ENCODE results near the gene ATG7.

The ATG7 gene

DNA sequence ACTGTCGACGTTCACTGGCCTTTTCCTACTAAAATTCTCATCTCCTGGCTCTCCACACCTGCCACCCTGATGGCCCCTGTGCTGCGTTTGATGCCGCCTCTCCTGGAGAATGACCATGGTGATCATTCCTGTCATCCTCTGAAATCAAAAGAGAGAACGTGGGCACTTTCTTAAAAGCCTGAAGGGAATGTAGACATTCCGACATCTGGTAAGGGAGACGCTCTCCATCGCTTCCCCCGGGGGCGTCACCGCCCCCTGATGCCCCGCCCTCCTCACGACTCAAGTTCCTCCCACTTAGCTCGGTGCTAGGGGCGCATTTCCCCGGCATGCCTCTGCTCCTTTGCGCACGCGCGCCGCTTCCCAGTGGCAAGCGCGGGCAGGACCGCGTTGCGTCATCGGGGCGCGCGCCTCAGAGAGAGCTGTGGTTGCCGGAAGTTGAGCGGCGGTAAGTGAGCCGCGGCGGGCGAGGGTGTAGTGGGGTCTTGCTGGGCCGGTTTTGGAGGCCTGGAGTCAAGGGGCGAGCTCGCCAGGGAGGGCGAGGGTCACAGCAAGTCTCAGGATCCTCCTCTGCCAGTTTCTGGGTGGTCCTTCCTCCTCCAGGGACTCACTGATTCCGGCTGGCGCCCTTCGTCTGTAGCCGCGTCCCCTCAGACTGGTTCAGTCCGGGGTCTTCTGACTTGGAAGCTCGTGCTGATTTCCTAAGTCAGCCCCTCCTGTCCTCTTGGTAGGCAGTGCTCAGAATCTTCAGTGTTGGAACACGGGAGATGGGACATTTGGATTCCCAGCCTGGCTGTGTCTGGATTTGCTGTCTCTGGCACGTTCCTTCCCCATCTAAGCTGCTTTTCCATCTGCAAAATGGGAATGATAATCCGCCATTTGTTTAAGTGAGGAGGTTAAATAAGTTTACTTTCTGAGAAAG lies at the start of gene ATG7 (continued):
- no peak for TF ChIP-seq ZNF792 (tag by site-specific recombination; IDR thresholded peaks at IDR 0.05)
- TF ChIP-seq, protein P1, sequence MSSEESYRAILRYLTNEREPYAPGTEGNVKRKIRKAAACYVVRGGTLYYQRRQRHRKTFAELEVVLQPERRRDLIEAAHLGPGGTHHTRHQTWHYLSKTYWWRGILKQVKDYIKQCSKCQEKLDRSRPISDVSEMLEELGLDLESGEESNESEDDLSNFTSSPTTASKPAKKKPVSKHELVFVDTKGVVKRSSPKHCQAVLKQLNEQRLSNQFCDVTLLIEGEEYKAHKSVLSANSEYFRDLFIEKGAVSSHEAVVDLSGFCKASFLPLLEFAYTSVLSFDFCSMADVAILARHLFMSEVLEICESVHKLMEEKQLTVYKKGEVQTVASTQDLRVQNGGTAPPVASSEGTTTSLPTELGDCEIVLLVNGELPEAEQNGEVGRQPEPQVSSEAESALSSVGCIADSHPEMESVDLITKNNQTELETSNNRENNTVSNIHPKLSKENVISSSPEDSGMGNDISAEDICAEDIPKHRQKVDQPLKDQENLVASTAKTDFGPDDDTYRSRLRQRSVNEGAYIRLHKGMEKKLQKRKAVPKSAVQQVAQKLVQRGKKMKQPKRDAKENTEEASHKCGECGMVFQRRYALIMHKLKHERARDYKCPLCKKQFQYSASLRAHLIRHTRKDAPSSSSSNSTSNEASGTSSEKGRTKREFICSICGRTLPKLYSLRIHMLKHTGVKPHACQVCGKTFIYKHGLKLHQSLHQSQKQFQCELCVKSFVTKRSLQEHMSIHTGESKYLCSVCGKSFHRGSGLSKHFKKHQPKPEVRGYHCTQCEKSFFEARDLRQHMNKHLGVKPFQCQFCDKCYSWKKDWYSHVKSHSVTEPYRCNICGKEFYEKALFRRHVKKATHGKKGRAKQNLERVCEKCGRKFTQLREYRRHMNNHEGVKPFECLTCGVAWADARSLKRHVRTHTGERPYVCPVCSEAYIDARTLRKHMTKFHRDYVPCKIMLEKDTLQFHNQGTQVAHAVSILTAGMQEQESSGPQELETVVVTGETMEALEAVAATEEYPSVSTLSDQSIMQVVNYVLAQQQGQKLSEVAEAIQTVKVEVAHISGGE (tag by site-specific recombination; conservative IDR thresholded peaks at IDR 0.05; ENCODE audit: low read depth), result peak; percentile 77
- TF ChIP-seq ZNF600 (tag by site-specific recombination; IDR thresholded peaks at IDR 0.05), result 0 out of 2 replicates have a peak, but pooled peaks have one; percentile 16
- peak; percentile 92 for TF ChIP-seq KLF9 (tag by site-specific recombination; IDR thresholded peaks at IDR 0.05; ENCODE audit: low read depth)
- no peak for TF ChIP-seq ZNF37A (tag by site-specific recombination; IDR thresholded peaks at IDR 0.05)
- 0 out of 2 replicates have a peak, but pooled peaks have one; percentile 7 for TF ChIP-seq SCRT2 (tag by site-specific recombination; IDR thresholded peaks at IDR 0.05)
- no peak for TF ChIP-seq ZNF423 (tag by site-specific recombination; IDR thresholded peaks at IDR 0.05)
- TF ChIP-seq, protein P2, sequence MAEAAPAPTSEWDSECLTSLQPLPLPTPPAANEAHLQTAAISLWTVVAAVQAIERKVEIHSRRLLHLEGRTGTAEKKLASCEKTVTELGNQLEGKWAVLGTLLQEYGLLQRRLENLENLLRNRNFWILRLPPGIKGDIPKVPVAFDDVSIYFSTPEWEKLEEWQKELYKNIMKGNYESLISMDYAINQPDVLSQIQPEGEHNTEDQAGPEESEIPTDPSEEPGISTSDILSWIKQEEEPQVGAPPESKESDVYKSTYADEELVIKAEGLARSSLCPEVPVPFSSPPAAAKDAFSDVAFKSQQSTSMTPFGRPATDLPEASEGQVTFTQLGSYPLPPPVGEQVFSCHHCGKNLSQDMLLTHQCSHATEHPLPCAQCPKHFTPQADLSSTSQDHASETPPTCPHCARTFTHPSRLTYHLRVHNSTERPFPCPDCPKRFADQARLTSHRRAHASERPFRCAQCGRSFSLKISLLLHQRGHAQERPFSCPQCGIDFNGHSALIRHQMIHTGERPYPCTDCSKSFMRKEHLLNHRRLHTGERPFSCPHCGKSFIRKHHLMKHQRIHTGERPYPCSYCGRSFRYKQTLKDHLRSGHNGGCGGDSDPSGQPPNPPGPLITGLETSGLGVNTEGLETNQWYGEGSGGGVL (tag by site-specific recombination; IDR thresholded peaks at IDR 0.05), result no peak
- TF ChIP-seq ZBTB7A (tag by site-specific recombination; IDR thresholded peaks at IDR 0.05; ENCODE audit: low read depth), result 0 out of 2 replicates have a peak, but pooled peaks have one; percentile 59
- TF ChIP-seq ZNF610 (tag by site-specific recombination; IDR thresholded peaks at IDR 0.05; ENCODE audit: borderline replicate concordance), result peak; percentile 94; the same call in 1 of the 2 replicates
- no peak for TF ChIP-seq ZNF510 (tag by site-specific recombination; IDR thresholded peaks at IDR 0.05; ENCODE audit: insufficient replicate concordance)
- peak; percentile 87 for TF ChIP-seq SP3 (tag by site-specific recombination; IDR thresholded peaks at IDR 0.05)
- peak; percentile 76 for TF ChIP-seq SP7 (tag by site-specific recombination; IDR thresholded peaks at IDR 0.05)
- TF ChIP-seq, protein P3, sequence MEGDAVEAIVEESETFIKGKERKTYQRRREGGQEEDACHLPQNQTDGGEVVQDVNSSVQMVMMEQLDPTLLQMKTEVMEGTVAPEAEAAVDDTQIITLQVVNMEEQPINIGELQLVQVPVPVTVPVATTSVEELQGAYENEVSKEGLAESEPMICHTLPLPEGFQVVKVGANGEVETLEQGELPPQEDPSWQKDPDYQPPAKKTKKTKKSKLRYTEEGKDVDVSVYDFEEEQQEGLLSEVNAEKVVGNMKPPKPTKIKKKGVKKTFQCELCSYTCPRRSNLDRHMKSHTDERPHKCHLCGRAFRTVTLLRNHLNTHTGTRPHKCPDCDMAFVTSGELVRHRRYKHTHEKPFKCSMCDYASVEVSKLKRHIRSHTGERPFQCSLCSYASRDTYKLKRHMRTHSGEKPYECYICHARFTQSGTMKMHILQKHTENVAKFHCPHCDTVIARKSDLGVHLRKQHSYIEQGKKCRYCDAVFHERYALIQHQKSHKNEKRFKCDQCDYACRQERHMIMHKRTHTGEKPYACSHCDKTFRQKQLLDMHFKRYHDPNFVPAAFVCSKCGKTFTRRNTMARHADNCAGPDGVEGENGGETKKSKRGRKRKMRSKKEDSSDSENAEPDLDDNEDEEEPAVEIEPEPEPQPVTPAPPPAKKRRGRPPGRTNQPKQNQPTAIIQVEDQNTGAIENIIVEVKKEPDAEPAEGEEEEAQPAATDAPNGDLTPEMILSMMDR (tag by site-specific recombination; IDR thresholded peaks at IDR 0.05), result peak; percentile 42; the same call in 1 of the 2 replicates
- TF ChIP-seq MZF1 (tag by site-specific recombination; IDR thresholded peaks at IDR 0.05; ENCODE audit: borderline replicate concordance), result 0 out of 2 replicates have a peak, but pooled peaks have one; percentile 20
- no peak for TF ChIP-seq ZNF558 (tag by site-specific recombination; IDR thresholded peaks at IDR 0.05)
- peak; percentile 91 for TF ChIP-seq ZBTB21 (tag by site-specific recombination; IDR thresholded peaks at IDR 0.05)
- TF ChIP-seq ZFHX2 (tag by site-specific recombination; conservative IDR thresholded peaks at IDR 0.05), result peak; percentile 82
- TF ChIP-seq ZNF174 (tag by site-specific recombination; IDR thresholded peaks at IDR 0.05), result no peak

DNA sequence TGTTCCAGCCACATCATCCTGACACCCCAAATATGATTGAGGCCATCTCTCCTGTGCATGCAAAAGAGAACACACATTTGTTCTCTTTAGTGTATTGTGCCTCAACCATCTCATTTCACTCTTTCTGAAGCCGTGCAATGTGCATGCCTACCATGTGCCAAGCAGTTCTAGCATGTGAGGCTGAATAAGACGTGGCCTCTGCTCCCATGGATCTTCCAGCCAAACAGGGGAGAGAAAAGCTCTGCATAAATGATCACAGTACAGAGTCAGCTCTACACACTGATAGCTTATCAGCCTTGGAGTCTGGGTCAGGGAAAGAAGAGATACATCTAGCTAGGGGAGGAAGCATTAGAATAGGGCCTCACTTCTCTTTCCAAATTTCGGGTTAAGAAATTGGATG lies 48.2 kb upstream of the ATG7 start:
- Histone ChIP-seq H3K9me3 (ENCODE audit: control insufficient read depth, insufficient read depth, low read depth, low read length) (no peaks in the 10 kb centered on the region), H3K36me3 (ENCODE audit: control insufficient read depth in 2 of 2, insufficient read depth in 1 of 2, low read length in 2 of 2) (no peaks in the 10 kb centered on the region), H3K4me1 (ENCODE audit: control insufficient read depth, insufficient read depth, low read length) (no peaks in the 10 kb centered on the region), H3K4me3 (ENCODE audit: low read depth, low read length) (no peak overlapping the region), H3K27ac (ENCODE audit: extremely low read depth, low read depth, low read length) (no peak overlapping the region)
- TF ChIP-seq, protein P4, sequence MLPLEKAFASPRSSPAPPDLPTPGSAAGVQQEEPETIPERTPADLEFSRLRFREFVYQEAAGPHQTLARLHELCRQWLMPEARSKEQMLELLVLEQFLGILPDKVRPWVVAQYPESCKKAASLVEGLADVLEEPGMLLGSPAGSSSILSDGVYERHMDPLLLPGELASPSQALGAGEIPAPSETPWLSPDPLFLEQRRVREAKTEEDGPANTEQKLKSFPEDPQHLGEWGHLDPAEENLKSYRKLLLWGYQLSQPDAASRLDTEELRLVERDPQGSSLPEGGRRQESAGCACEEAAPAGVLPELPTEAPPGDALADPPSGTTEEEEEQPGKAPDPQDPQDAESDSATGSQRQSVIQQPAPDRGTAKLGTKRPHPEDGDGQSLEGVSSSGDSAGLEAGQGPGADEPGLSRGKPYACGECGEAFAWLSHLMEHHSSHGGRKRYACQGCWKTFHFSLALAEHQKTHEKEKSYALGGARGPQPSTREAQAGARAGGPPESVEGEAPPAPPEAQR (tag by site-specific recombination; IDR thresholded peaks at IDR 0.05), result no peak
- no peak for TF ChIP-seq ZNF157 (tag by site-specific recombination; IDR thresholded peaks at IDR 0.05)
- TF ChIP-seq ZNF292 (tag by site-specific recombination; IDR thresholded peaks at IDR 0.05; ENCODE audit: borderline replicate concordance, low read depth), result no peak
- CTCF ChIA-PET, result no interaction called here
- POLR2A ChIA-PET, result no interaction called here
